HG02981 (cell line): Measurements from ENCODE around the gene ZBTB8A.
A peak's percentile ranks its signal among the peaks of the same experiment; 100 is the strongest.
"Not testable (repeated sequence)": the region's sequence is repeated elsewhere in the genome, so short reads cannot be mapped to it uniquely, and the experiment has no call there.

Source experiments
- ATAC-seq: cut with Tn5 transposase; IDR thresholded peaks from one replicate; pipeline ENCODE4 v1.9.1; 2021; ENCODE audit warnings: mild to moderate bottlenecking, moderate library complexity; ENCODE audit not compliant: unreplicated experiment

Gene ZBTB8A

DNA sequence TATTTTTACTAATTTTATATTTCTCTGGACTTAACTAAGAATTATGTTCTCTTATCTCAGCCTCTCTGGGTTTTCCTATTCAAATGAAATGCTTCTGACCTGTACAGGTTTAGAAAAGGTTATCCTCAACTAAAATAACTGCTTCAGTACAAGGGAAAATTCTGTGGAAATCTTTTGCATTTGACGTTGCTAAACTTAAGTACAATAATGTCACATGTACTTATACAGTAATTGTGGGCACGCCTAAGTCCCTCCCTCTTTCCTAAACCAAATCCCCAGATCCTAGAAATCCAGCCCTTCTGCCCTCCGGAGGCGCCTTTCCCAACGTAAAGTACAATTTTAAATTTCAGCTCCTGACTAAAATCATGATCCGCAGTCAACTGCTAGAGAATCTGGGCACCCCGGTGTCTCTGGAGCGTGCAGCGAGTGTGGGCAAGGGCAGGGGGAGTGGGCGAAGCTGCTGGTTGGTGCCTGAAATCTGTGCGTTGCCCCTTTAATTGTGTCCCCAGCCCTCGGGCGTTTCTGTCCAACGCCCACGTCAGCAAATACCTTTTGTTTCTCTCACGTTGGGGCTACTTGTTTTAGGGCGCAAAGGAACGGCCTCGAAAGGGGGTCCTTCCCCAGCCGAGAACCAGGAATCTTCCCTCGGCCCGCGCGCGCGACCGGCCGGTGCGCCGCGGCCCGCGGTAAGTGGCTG lies at the start of gene ZBTB8A:
TSS of gene ZBTB8A (plus strand) at position 541 of the 697 bp plus-strand sequence. CDS start 53,505 bp downstream, outside the sequence.
- no peak for ATAC-seq

DNA sequence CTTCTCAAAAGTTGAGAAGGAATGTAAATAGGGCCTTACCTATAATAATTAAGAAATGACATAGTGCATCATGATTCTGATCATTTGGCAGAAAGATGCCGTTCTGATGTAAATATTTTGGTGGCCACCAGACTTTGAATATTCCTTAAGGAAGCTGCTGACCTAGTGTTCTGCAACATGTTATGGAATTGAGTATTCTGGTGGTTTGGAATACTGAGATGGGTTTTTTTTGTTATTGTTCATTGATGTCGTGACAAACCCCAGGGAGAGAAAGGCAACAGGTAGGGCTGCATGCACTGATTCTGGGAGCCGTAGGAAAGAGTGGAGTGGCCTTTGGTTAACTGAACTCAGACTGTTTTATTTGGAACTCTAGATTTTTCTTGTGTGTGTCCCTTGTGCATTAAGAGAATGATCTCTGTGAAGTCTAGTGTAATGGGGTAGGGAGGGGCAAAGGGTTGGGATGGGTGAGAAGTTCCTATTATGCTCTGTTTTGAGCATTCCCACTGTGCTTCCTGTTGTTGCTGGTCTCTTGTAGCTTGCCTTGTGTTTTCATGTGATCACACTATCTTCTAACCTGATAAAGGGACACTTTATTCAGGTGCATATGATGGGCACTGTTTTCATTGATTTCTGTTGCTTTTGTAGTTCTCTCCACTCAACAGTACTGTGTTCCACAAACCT lies 49.3 kb upstream of the ZBTB8A start:
- no peak for ATAC-seq

DNA sequence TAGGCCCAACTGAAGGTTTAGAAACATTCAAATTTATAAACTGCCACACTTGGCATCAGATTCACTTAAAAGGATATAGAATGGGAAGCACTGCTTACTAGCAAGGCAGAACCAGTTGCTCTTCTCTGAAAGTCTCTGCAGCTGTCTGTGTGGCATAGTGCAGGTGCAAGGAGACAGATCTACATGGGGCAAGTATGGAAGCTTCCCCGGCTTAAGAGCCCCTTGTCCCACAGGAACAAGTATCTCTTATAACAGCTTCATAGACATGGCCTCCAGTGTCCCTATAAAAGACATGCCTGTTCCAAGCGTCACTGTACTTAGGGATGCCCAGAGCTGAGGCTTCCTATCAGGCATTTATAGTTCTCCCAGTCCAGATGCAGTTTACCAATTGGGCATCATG lies 47.8 kb upstream of the ZBTB8A start:
- no peak for ATAC-seq

DNA sequence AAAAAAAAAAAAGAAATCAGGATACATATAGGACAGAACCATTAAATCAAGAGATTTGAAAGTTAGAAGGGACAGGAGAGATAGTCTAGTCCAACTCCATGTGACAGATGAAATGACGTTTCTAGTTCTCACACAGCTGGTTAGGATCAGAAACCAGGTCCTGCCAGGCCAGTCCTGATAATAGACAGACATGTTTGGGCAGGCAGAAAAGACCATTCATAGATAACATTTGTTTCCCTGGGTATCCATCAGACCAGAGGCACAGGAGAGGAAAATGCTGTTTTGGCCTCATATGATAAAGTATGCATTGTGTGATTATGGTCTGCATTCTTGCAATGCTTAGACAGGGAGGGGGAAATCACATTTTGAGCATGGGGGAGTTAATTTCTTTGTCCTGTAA lies 45.0 kb upstream of the ZBTB8A start:
- no peak for ATAC-seq

DNA sequence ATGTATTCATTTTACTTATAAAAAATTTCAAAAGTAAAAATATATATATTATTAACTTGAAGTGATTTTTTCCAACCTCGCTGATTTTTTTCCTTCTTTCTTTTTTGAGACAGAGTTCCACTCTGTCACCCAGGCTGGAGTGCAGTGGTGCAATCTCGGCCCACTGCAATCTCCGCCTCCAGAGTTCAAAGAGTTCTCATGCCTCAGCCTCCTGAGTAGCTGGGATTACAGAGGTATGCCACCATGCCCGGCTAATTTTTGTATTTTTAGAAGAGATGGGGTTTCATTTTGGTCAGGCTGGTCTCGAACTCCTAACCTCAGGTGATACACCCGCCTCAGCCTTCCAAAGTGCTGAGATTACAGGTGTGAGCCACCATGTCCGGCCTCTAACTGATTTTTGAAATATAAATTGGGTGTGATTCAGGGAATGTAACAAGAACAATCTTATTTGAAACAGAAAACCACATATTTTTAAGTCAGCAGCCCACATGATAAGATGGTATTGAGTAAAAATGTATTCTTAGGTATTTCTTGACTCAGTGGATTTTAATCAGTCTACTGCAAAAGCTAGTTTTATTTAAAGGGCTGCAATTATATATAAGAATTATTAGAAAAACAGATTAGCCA lies 44.4 kb upstream of the ZBTB8A start:
- ATAC-seq, result no peak

DNA sequence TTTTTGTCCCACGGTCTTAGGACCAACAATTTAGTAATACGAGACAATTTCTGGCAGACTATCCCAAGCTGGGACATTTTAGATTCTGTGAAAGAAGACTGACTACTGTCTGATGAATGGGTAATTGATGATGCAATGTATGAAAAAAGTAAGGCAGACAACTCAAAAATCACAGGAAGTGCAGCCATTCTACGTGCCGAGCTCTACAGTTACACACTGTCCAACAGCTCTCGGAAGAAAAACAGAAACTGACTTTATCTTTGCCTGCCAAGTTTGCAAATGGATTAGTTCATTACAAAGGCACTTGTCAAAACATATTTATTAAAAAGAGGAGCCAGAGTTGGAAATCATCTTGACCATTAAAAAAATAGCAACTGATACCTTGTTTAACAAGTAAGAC lies 43.1 kb upstream of the ZBTB8A start:
- ATAC-seq, result no peak

DNA sequence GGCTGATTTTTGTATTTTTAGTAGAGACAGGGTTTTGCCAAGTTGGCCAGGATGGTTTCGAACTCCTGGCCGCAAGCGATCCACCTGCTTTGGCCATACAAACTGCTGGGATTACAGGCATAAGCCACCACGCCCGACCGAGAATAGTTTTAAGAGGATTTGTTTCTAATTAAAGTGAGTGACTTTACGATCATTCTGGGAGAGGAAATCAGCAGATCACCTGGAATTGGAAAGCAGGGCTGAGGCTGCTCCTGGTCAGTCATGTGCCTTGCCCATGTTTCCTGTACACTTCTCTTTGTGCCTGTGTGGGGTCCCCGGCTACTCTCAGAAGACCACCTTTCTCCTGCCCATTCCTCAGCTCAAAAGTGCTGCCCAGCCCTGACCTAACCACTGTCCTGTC lies 40.5 kb upstream of the ZBTB8A start:
- ATAC-seq, result no peak

DNA sequence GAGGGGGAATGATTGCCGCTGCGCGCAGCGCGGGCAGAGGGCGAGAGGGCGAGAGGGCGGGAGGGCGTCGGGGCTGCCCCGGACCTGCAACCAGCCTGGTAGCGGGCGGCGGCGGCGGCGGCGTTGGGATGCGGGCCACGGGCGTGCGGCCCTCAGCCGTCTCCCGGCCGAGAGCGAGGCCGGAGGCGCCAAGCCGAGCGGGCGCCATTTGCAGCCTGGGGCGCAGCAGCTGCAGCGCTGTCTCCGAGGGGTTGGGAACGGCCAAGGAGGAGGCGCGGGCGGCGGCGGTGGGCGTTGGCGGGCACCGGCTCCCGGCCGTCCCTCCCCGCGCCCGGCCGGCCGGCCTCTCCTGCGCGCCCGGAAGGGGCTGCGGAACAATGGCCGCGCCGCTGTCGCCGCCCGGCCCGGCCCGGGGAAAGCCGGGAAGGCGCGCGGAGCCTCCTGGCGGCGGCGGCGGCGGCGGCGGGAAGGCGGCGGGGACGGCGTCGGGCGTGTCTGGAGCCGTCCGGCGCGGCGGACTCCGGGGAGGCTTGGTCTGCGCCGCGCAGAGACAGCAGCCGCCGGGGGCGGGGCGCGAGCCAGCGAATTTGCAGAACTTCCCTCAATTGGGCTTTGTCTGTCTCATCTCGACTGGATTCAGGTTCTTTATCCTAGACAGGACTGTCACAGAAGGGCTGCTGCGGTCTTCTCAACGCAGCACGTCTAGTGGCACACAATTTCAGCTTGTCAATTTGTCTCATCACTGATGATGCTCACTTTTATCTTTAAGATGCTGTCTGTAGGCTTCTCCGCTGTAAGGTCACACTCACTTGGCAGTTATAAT lies 38.6 kb upstream of the ZBTB8A start:
- peak; percentile 63 for ATAC-seq

DNA sequence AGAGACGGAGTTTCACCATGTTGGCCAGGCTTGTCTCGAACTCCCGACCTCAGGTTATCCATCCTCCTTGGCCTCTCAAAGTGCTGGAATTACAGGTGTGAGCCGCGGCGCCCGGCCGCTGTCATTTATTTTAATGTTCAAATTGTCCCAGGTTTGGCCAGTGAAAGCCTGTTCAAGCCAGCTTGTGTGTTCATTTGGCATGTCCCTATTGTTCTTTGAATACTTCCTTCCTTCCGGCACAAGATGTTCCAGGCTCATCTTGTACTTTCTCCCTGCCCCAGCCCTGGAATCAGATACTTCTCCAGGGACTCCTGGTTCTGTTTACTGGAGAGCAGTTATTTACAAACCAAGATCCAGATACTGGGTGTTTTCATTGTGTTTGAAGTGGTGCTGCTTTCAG lies 37.4 kb upstream of the ZBTB8A start:
- ATAC-seq, result no peak

DNA sequence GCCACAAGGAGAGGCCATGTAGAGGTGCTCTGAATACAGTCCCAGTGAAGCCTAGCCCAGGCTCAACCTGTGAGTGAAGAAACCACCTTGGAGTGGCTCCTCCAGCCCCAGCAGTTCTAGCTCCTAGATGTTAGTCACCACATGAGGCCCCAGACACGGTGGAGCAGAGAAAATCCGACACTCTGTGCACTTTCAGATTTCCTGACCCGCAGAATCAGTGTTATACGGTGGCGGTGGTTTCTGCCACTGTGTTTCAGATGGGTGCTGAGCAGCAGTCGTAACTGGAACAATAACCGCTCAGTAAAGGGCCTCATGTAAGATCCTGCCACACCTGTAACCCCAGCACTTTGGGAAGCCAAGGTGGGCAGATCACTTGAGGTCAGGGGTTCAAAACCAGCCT lies 36.1 kb upstream of the ZBTB8A start:
- ATAC-seq, result no peak

DNA sequence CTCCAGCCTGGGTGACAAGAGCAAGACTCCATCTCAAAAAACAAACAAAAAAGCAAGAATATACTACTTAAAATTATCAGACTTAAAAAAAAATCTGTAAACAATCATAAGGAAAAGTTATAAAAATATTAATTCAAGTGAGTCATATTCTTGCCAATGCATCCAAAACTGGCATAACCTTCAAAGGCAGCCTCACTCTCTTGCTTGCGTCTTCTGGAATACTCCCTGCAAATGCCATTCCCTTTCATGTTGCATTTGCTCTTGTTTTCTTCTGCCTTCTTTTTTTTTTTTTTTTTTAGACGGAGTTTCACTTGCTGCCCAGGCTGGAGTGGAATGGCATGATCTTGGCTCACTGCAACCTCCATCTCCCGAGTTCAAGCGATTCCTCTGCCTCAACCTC lies 32.2 kb upstream of the ZBTB8A start:
- no peak for ATAC-seq

DNA sequence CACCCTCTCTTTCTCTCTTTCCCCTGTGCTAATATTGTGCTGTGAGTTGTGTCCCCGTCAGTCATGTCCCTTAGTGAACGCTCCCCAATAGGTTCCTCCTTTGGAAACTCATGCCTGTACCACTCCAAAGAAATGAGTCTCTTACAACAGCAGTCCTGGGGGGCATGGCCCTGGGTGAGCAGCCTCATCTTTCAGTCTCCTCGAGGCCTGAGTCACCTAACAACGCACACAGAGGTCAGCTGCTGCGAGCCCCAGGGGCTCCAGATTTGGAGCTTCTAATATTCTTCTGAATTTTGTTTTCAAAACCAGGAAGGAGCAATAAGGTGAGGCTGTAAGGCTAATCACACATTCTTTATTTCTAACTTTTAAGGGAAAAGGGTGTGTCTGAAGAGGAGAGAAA lies 30.5 kb upstream of the ZBTB8A start:
- no peak for ATAC-seq

DNA sequence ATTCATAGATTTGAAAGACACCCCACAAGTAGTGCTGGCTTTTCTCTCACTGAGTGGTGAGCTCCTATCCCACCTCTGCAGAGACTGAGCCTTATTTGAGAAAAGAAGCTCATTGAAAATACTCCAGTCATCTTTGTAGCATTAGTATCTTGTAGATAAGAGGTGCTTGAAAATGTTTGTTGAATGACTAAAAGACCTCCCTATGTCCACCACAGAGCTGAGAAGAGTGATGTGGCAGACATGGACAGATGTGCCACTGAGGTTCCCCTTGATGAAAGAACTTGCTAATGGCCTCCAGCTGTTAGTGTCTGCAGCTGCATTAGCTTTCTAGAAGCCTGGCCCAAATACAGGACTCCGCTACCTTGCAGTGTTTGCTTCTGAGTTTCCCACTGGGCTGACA lies 29.3 kb upstream of the ZBTB8A start:
- no peak for ATAC-seq

DNA sequence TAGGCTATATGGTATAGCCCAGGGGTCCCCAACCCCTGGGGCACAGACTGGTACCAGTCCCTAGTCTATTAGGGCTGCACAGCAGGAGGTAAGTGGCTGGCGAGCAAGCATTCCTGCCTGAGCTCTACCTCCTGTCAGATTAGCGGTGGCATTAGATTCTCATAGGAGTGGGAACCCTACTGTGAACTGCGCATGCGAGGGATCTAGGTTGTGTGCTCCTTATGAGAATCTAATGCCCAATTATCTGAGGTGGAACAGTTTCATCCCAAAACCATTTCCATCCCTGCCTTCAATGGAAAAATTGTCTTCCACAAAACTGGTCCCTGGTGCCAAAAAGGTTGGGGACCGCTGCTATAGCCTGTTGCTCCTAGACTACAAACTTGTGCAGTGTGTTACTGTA lies 22.8 kb upstream of the ZBTB8A start:
- no peak for ATAC-seq

DNA sequence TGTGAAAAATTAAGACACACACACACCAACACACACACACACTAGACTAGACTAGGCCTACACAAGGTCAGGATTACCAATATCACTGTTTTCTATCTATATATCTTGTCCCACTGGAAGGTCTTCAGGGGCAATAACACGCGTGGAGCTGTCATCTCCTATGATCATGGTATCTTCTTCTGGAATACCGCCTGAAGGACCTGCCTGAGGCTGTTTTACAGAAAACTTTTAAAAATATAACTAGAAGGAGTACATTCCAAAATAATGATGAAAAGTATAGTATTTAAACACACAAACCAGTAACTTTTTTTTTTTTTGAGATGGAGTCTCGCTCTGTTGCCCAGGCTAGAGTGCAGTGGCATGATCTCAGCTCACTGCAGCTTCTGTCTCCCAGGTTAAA lies 20.3 kb upstream of the ZBTB8A start:
- no peak for ATAC-seq

DNA sequence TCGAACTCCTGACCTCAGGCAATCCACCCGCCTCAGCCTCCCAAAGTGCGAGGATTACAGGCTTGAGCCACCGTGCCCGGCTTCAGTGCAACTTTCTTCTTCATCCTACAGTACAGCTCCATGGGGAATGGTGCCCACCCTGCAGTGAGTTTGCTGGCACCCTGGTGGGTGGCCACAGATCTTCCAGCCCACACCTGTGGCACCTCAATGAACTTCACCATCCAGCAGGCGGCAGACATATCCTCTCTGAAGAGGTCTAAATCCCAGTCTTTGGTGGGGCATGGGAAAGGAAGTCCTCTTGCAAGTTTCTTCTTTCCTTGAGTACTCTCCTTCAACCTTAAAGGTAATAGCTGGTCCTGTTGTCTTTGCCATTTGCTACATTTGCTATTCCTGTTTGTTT lies 18.1 kb upstream of the ZBTB8A start:
- no peak for ATAC-seq

DNA sequence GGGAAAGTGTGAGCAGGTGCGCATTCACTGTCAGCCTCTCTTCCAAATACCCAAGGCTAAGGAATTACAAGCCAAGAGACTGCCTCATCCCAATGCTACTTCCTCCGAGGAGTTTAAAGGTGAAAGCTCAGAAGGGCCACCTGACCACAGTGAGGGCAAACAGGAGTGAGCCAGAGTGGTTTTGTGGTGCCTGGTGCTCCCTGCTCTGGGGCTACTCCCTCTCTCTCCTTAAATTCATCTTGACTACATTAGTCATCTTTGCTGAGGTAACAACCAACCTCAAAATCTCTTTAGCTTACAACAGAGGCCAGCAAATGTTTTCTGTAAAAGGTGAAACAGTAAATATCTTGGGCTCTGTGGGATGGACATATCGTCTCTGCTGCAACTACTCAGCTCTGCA lies 14.2 kb upstream of the ZBTB8A start:
- no peak for ATAC-seq

DNA sequence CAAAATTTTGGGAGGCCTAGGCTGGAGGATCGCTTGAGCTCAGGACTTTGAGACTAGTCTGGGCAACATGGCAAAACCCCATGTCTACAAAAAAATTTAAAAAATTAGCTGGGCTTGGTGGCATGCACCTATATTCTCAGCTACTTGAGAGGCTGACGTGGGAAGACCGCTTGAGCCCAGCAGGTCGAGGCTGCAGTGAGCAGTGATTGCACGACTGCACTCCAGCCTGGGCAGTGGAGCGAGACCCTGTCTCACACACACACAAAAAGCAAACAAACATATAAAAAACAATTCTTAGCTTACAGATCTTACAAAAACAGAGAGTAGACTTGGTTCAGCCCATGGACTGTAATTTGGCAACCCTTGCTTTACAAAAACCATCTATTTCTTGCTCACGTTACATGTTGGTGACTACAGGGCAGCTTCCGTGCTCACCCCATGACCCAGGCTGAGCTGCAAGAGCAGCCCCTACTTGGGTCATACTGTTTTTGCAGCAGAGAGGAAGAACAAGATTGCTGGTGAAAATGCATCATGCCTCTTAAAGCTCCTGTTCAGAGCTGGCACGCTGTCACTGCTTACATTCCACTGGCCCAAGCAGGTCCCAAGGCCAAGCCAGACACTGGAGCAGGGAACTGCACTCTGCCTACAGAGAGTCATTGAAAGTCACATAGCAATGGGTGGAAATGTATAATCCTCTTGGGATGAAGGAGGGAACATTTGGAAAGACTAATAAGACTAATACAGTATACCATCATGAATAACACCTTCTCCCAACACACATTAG lies 13.4 kb upstream of the ZBTB8A start:
- ATAC-seq, result no peak

DNA sequence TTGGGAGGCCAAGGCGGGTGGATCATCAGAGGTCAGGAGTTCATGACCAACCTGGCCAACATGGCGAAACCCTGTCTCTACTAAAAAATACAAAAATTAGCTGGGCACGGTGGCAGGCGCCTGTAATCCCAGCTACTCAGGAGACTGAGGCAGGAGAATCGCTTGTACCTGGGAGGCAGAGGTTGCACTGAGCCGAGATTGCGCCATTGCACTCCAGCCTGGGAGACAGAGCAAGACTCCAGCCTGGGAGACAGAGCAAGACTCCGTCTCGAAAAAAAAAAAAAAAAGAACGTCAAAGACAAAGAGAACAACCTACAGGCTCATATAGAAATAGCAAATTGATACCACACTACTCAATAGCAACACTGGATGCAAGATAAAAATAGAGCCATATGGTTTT lies 10.7 kb upstream of the ZBTB8A start:
- not testable (repeated sequence) for ATAC-seq

DNA sequence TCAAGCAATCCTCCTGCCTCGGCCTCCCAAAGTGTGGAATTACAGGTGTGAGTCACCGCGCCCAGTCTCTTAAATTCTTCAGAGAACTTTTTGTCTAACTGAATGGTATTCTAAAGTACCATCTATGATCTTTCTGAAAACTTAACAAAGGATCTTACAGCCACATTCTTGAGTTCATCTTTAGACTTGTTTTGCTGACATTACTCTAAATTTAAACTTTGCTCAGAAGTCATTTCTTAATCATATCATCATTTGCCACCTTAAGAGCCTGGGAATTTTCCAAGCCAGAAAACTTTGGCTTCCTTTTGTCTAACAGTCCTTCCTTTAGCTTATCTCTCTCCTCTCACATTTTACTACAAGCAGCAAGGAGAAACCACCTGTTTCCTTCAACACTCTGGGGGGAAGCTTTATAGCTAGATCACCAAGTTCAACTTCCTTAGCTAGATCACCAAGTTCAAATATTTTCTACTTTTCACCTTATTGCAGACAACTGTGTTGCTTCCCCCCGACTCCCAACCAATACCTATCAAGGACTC lies 5.4 kb upstream of the ZBTB8A start:
- no peak for ATAC-seq
